NCI-H2107 (cell line): Measurements from ENCODE around the gene ADNP.
"Not testable (repeated sequence)": the region's sequence is repeated elsewhere in the genome, so short reads cannot be mapped to it uniquely, and the experiment has no call there.

Experiments
- DNase-seq: peaks from one replicate; lab custom pipeline; 2025; lab: John Stamatoyannopoulos, UW

Gene ADNP

DNA sequence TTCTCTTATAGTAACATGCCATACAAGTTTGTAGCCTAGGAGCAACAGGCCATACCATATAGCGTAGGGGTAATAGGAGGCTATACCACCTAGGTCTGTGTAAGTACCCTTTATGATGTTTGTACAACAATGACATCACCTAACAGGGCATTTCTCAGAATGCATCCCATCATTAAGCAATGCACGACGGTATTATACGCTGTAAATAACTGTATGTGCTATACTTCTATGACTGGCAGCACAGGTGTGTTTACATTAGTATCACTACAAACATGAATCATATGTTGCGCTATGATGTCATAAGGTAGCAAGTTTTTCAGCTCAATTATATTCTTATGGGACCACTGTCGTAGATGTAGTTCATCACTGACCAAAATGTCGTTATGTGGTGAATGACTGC is 31.0 kb downstream of the ADNP start:
- no peak for DNase-seq

- no peak for DNase-seq
Observed at GRCh38 chr20:50898475-50898874, 32.8 kb downstream of the ADNP start.

- DNase-seq: no peak
Observed at GRCh38 chr20:50895111-50895830, 36.0 kb downstream of the ADNP start.

DNA sequence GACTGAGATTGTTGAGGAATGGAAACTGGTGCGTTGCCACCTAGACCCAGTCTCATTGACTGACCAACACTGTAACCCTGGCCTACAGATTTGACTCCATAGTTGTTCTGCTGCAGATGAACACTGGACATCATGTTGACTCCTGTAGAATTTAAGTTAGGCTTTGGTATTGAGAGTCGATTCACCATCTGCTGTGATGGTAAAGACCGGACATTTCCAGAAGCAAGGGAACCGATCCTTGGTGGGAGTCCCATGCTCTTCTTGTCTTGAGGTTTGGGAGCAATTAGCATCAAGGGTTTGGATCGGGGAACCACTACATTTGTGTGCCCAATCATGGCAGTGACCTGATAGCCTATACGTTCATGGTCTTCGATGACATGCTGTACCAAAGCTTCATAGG is 37.6 kb downstream of the ADNP start:
- DNase-seq: no peak

DNA sequence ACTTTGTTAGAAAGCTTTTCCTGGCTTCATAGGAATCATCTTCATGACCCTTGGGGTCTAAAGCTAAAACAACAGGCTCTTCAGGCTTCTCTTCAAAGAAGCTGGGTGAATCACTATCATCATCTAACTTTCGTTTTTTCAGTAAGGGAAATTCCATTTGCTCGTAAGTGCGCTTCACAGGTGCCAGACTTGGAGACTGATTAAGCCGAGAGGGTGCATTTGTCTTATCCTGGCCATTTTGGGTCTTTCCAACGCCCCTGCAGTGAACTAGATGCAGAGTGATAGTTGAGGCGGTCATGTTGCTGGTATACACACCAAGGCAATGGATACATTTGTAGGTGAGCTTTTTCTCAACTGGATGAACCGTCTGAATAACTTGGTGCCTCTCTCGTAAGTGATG is 38.8 kb downstream of the ADNP start:
- DNase-seq: no peak

DNA sequence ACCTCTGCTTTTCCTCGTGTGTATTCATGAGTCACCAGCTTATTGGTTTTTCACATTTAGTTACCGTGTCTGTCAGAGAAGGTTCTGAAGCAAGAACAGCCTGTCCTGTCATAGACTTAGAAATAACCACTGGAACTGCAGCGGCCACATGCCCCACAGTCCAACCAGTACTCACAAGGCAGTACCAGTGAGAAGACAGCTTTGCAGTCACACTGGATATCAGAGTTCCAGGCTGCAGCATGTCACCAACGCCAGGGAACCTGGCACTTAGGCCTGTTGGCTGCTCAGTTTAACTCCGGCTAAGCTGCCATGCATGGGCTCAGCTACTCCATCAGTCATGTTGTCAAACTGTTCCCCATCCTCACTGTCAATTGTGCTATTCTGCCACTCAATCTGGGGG is 40.1 kb downstream of the ADNP start:
- DNase-seq: no peak

- no peak for DNase-seq
Observed at GRCh38 chr20:50887576-50887975, 43.7 kb downstream of the ADNP start.

DNA sequence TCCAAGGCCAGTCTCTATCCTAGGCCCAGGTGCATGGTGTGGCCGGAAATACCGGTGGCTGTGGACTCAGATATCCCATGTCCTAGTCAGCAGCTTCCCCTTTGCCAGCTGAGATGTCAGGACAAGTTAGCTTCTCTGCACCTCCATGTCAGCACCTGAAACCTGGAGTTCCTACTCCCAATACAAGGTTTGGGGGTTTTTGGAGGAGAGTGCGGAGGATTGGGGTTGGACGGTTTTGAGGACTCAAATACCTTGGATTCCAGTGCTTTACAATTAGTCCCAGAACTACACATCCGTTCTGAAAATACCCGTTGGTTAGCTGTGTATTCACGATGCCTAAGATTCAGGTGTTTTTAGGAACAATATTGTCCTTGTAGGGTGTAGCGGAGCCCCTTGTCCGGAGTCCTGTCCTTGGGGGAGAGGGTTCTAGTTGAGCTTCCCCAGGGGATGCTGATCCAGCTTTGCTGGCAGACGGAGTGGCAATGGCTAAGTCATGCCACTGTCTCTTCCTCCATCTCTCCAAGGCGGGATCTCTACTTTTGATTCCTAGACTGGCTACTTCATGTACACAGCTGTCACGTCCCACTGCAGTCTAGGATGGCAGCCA is 45.0 kb downstream of the ADNP start:
- DNase-seq: no peak

DNA sequence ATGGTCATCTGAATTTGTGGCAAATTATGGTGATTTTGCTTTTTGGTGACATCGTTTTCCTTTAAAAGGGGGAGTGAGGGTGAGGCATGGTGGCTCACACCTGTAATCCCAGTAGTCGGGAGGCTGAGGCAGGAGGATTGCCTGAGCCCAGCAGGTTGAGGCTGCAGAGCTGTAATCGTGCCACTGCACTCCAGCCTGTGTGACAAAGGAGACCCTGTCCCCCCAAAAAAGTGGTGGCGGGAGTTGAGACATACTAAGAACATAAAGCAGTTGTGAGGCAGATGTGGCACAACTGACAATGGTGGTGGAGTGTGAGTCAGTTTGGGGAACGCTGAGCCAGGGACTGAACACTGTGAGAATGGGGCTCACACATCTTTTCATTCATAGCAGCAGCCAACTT is 45.5 kb downstream of the ADNP start:
- no peak for DNase-seq

DNA sequence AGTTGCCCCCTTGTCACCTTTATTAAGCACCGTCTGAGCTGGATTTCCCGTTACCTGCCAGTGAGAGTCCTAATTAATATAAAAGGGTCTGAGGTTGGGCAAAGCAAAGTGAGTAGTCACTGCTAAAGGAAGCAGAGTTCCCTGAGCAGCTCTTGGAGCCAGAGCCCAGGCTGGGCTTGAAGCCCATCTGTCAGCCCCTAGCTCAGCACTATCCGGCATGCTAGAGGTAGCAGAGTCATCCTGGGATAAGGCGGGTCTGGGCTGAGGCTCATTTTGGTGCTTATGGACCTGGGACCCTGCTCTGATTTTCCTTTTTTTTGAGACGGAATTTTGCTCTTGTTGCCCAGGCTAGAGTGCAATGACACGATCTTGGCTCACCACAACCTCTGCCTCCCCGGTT is 46.2 kb downstream of the ADNP start:
- DNase-seq: no peak

- no peak for DNase-seq
Observed at GRCh38 chr20:50883856-50884255, 47.4 kb downstream of the ADNP start.

- not testable (repeated sequence) for DNase-seq
Observed at GRCh38 chr20:50881759-50882424, 49.3 kb downstream of the ADNP start.

DNA sequence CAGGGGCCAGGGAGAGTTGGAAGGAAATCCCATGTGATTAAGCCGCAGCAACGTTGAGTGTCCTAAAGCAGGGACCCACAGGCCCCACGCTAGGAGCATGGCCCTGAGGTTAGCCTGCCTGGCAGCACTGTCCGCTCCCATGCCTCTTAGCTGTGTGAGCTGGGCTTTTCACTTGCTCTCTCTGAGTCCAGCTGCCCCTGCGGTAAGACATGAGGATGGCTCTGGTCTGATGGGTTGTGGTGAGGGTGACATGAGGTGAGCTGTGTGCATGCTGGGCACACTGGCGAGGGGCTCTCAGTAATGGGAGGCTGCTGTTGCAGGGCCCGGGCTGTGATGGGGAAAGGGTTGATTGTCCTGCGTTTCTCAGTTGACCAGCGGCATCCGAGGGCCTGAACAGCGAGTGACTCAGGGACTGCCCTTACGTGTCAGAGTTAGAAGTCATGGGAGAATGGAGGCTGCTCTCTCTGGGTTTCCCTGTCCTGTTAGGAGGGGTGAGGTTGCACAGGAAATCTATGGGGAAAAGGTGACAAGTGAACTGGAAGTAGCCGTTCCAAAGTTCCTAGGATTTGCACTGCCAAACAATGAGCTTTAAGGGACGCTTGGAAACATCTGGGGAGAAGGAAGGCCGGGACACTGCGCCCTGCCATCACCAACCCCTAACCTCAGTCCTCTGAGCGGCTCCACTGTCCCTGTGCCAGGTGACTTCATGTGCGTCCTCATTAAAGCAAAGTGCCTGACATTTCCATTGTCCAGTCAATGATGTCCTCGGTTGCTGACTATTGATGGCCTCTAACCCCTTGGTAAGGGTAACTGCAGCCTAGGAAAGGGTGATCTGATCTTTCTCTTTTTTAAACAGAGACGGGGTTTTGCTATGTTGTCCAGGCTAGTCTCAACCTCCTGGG is 51.3 kb downstream of the ADNP start:
- no peak for DNase-seq

- DNase-seq: no peak
Observed at GRCh38 chr20:50877232-50877743, 53.9 kb downstream of the ADNP start.

DNA sequence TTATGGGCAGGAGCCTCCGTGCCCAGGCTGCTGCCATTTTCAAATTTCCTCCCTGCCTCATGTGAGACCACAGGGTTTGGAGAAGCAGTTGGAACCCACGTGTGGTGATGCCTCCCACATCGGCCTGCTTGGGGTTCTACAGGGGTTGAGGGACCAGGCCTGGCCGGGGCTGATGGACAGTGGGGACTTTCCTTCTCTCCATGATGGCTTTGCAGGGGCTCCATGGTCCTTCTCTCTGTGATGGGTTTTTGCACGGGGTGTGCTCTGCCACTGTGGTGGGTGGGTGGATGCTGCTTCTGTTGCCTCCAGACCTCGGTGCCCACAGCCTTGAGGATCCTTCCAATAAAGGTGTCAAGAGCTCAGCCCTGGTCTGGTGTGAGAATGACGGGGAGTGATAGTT is 54.4 kb downstream of the ADNP start:
- DNase-seq: no peak

DNA sequence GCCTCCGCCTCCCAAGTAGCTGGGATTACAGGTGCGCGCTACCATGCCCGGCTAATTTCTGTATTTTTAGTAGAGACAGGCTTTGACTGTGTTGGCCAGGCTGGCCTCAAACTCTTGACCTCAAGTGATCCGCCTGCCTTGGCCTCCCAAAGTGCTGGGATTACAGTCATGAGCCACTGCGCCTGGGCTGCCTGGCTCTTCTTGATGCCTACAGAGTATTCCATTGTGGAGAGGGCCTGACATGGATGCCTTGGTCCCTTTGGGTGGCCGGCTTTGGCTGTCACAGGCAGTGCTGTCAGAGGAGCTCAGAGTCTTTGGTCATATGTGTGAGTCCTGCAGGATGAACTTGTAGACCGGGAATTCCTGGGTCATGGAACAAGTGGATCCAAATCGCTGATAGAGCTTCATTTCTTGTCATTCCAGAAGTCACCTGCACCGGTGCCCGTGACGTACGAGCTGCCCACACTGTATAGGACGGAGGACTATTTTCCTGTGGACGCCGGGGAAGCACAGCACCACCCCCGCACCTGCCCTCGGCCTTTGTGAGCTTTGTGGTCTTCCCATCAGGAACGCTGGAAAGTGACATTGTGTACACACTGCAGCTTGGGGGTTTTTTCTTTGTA is 55.1 kb downstream of the ADNP start:
- no peak for DNase-seq

- DNase-seq: no peak
Observed at GRCh38 chr20:50874758-50875665, 56.2 kb downstream of the ADNP start.

GRCh38 chr20:50874111-50874757 is 57.0 kb downstream of the ADNP start:
- no peak for DNase-seq

- no peak for DNase-seq
Observed at GRCh38 chr20:50873585-50873984, 57.7 kb downstream of the ADNP start.
